Loucy (cell line): ENCODE results near the gene LMX1B.

Experiments used
- CTCF ChIP-seq: fragments of 200-600 bp; sonication (generic); conservative IDR thresholded peaks from 2 replicates; pipeline ENCODE4 v1.5.1; 2014; ENCODE audit warnings: mild to moderate bottlenecking, antibody characterized with exemption, low read length
- EZH2phosphoT487 ChIP-seq: fragments of 200-600 bp; IDR thresholded peaks from 2 replicates; pipeline ENCODE4 v1.6.1; 2018; ENCODE audit warnings: antibody characterized with exemption, mild to moderate bottlenecking, moderate library complexity, borderline replicate concordance

- TF ChIP-seq CTCF (no peak), EZH2phosphoT487 (no peak)
Observed at GRCh38 chr9:126617823-126618165, 4.1 kb downstream of the LMX1B start.
